HepG2 (cell line): ENCODE data around the gene TUBG1. TPM values are rescaled to one million over a fixed set of nuclear protein-coding genes. Genes with fewer than 3 reads are reported as not detected.

ENCODE experiments used
- ATAC-seq: fragments of 200-7000 bp; cut with Tn5 transposase; 3 replicates; pipeline ENCODE4 v1.9.1; 2020; ENCODE audit warnings: mild to moderate bottlenecking, moderate library complexity
- BruUV-seq: library from RNA; stranded (reverse); fragments of 400-500 nt; replicated peaks from 2 replicates; lab custom pipeline; 2021; lab: Mats Ljungman, UMichigan
- CTCF ChIA-PET: fragments of 300-600 bp; formaldehyde crosslinking; extraction: SDS; loops from one replicate; lab custom pipeline; 2021; ENCODE audit warnings: low total read pairs, inconsistent platforms, low intra/inter-chr PET ratio; lab: Yijun Ruan, JAX
- POLR2A ChIA-PET: fragments of 350-600 bp; sonication (Branson Sonifier 250); formaldehyde crosslinking; loops from one replicate; lab custom pipeline; 2020; ENCODE audit warnings: antibody characterized with exemption, inconsistent platforms; lab: Yijun Ruan, JAX
- DNase-seq: peaks from one replicate; pipeline ENCODE4 v3.0.0-alpha.2; 2015; ENCODE audit warnings: low spot score
- FAIRE-seq: peaks from 3 replicates; lab custom pipeline; 2011; peaks lifted over from hg19 to GRCh38; lab: Jason Lieb, UNC
- H2AFZ ChIP-seq: one replicate; pipeline ENCODE4 v1.6.1; 2011; ENCODE audit warnings: low read length, inconsistent platforms
- H3K27ac ChIP-seq: fragments of 300-600 bp; 3 replicates; pipeline ENCODE4 v1.8.0; 2011; ENCODE audit warnings: mixed run types, mild to moderate bottlenecking, mixed read lengths, low read length, inconsistent platforms; ENCODE audit not compliant: insufficient read depth; ENCODE audit errors: extremely low read length
- H3K27me3 ChIP-seq, 2 experiments: fragments of 200-600 bp in 1 of 2; 2 replicates in 1 of 2; 3 replicates in 1 of 2; pipeline versions ENCODE4 v1.6.0 to v1.8.0; 2011; ENCODE audit warnings: low read length in 2 of 2, mild to moderate bottlenecking in 2 of 2, moderate library complexity in 2 of 2, inconsistent platforms in 1 of 2; ENCODE audit not compliant: insufficient read depth in 2 of 2, control insufficient read depth in 1 of 2
- H3K36me3 ChIP-seq, 2 experiments: fragments of 200-600 bp in 1 of 2; replicated peaks in 1 of 2; 2 replicates in 1 of 2; 3 replicates in 1 of 2; pipeline versions ENCODE4 v1.5.1 to v1.8.0; 2011; ENCODE audit warnings: low read length in 2 of 2, inconsistent platforms in 1 of 2; ENCODE audit not compliant: insufficient read depth in 2 of 2, control insufficient read depth in 1 of 2
- H3K4me1 ChIP-seq: 2 replicates; pipeline ENCODE4 v1.5.1; 2012; ENCODE audit warnings: low read length, inconsistent platforms; ENCODE audit not compliant: insufficient read depth
- H3K4me2 ChIP-seq: 2 replicates; pipeline ENCODE4 v1.6.0; 2011; ENCODE audit warnings: low read depth, low read length, inconsistent platforms
- H3K4me3 ChIP-seq, 3 experiments: fragments of 200-600 bp in 1 of 3; sonication (generic), shearing (Covaris generic) in 1 of 3; replicated peaks in 1 of 3; 2 replicates each; pipeline ENCODE4 v1.5.1; 2011 to 2016; ENCODE audit warnings: low read length in 3 of 3, inconsistent platforms in 2 of 3, low read depth in 2 of 3, mild to moderate bottlenecking in 2 of 3, control low read depth in 1 of 3, mixed read lengths in 1 of 3; ENCODE audit not compliant: insufficient read depth in 1 of 3
- H3K79me2 ChIP-seq: one replicate; pipeline ENCODE4 v1.6.1; 2011; ENCODE audit warnings: low read length, inconsistent platforms; ENCODE audit not compliant: insufficient read depth
- H3K9ac ChIP-seq: 2 replicates; pipeline ENCODE4 v1.6.0; 2011; ENCODE audit warnings: mild to moderate bottlenecking, low read depth, low read length, inconsistent platforms; ENCODE audit not compliant: insufficient read depth
- H3K9me3 ChIP-seq: 2 replicates; pipeline ENCODE4 v1.5.1; 2012; ENCODE audit warnings: mild to moderate bottlenecking, low read length
- H4K20me1 ChIP-seq: 2 replicates; pipeline ENCODE4 v1.6.0; 2011; ENCODE audit warnings: inconsistent platforms, mild to moderate bottlenecking, low read length, moderate library complexity; ENCODE audit not compliant: insufficient read depth
- BHLHE40 ChIP-seq: IDR thresholded peaks from 2 replicates; pipeline ENCODE4 v1.6.1; 2011; ENCODE audit warnings: low read length, improper control_type of control experiment
- GATA4 ChIP-seq: sonication (generic); IDR thresholded peaks from 2 replicates; pipeline ENCODE4 v1.6.1; 2016; ENCODE audit warnings: antibody characterized with exemption, low read depth, borderline replicate concordance
- MXD3 ChIP-seq: IDR thresholded peaks from 2 replicates; pipeline ENCODE4 v1.6.1; 2016; ENCODE audit warnings: mild to moderate bottlenecking, missing biosample characterization, missing genetic modification reagents
- PHF20 ChIP-seq: sonication (generic); formaldehyde crosslinking; IDR thresholded peaks from 2 replicates; pipeline ENCODE4 v1.5.0; 2020; ENCODE audit warnings: mild to moderate bottlenecking, missing genetic modification reagents
- PHF5A ChIP-seq: IDR thresholded peaks from one replicate; pipeline ENCODE4 v1.6.1; 2018; ENCODE audit warnings: low read depth, missing genetic modification reagents; ENCODE audit not compliant: unreplicated experiment
- RBM22 ChIP-seq: fragments of 200-400 bp; formaldehyde crosslinking; optimal IDR thresholded peaks from 2 replicates; pipeline ENCODE3; 2017; ENCODE audit warnings: mild to moderate bottlenecking, low read length, moderate library complexity
- RBM39 ChIP-seq: fragments of 200-400 bp; formaldehyde crosslinking; IDR thresholded peaks from one replicate; pipeline ENCODE4 v1.6.1; 2018; ENCODE audit warnings: antibody characterized with exemption, mild to moderate bottlenecking, low read depth, low read length; ENCODE audit not compliant: poor library complexity, severe bottlenecking
- STAT5B ChIP-seq: sonication (generic); formaldehyde crosslinking; IDR thresholded peaks from 2 replicates; pipeline ENCODE4 v1.4.0; 2020; ENCODE audit warnings: missing genetic modification reagents
- SYNCRIP ChIP-seq: fragments of 200-400 bp; formaldehyde crosslinking; IDR thresholded peaks from 2 replicates; pipeline ENCODE4 v1.6.1; 2018; ENCODE audit warnings: mild to moderate bottlenecking, low read depth, low read length; ENCODE audit not compliant: insufficient read depth
- XRCC5 ChIP-seq: fragments of 200-400 bp; formaldehyde crosslinking; optimal IDR thresholded peaks from 2 replicates; pipeline ENCODE3; 2017; ENCODE audit warnings: mild to moderate bottlenecking, low read length
- ZBTB7B ChIP-seq: sonication (generic); formaldehyde crosslinking; IDR thresholded peaks from 2 replicates; pipeline ENCODE4 v1.4.0; 2020; ENCODE audit warnings: missing genetic modification reagents
- ZNF713 ChIP-seq: sonication (generic); formaldehyde crosslinking; IDR thresholded peaks from 2 replicates; pipeline ENCODE4 v1.4.0; 2020; ENCODE audit warnings: mild to moderate bottlenecking, missing genetic modification reagents
- ZNF781 ChIP-seq: sonication (generic); formaldehyde crosslinking; IDR thresholded peaks from 2 replicates; pipeline ENCODE4 v1.5.1; 2020; ENCODE audit warnings: borderline replicate concordance, mild to moderate bottlenecking, missing genetic modification reagents; ENCODE audit errors: not compliant biosample characterization
- ZNF83 ChIP-seq: sonication (generic); formaldehyde crosslinking; IDR thresholded peaks from 2 replicates; pipeline ENCODE4 v1.4.0; 2020; ENCODE audit warnings: missing genetic modification reagents, mild to moderate bottlenecking, borderline replicate concordance
- WGBS: methylation state at CpG from one replicate; pipeline ENCODE4 v1.1.6; 2017; ENCODE audit warnings: low lambda C conversion rate; 5-methylcytosine and 5-hydroxymethylcytosine counted together
- in situ Hi-C: cut with HindIII; loops from 2 replicates; pipeline ENCODE4 v1.10.0; 2017; ENCODE audit warnings: low pct_unique_long_range_greater_than_20kb; ENCODE audit not compliant: extremely low pct_ligation_motif_present
- intact Hi-C: fragments of 100-400 bp; cut with micrococcal nuclease; formaldehyde crosslinking; loops from one replicate; pipeline ENCODE4 v1.10.0; 2022; ENCODE audit not compliant: unreplicated experiment
- polyA plus RNA-seq, 8 experiments: library from polyadenylated mRNA; depleted of rRNA in 3 of 8; stranded (reverse) in 7 of 8; unstranded in 1 of 8; fragments of >200 nt; fragmentation: Illumina TruSeq in 4 of 8; extraction: Trizol in 4 of 8; gene quantifications; 2 replicates each; pipeline versions ENCODE4 v1.2.1 to v1.2.3, GENCODE V29; 2011 to 2016; ENCODE audit warnings: low read depth in 4 of 8, missing spikeins in 1 of 8, mixed read lengths in 1 of 8; ENCODE audit not compliant: insufficient read depth in 1 of 8
- total RNA-seq, 5 experiments: library from RNA; depleted of rRNA; stranded (reverse); fragments of >200 nt; fragmentation: Illumina TruSeq; extraction: Trizol; gene quantifications; 2 replicates each; pipeline ENCODE4 v1.2.3, GENCODE V29; 2016; ENCODE audit warnings: low read depth in 1 of 5
- TF ChIP-seq, protein P1 (sequence below): sonication (generic); formaldehyde crosslinking; IDR thresholded peaks from 2 replicates; pipeline ENCODE4 v1.8.1; 2023; ENCODE audit warnings: mild to moderate bottlenecking, missing genetic modification reagents
- TF ChIP-seq, protein P2 (sequence below): sonication (generic); formaldehyde crosslinking; IDR thresholded peaks from 2 replicates; pipeline ENCODE4 v1.5.0; 2020; ENCODE audit warnings: mild to moderate bottlenecking, missing genetic modification reagents
- TF ChIP-seq, protein P3 (sequence below): sonication (generic); formaldehyde crosslinking; IDR thresholded peaks from 2 replicates; pipeline ENCODE4 v1.5.1; 2020; ENCODE audit warnings: missing genetic modification reagents, mild to moderate bottlenecking, borderline replicate concordance

Gene TUBG1
- total and polyA plus RNA-seq, 2 of the 13 experiments (the other 11 are each of a cell fraction or from before 2014, with no cell fraction given): 74.1 to 137 TPM

- WGBS: 97% methylated on average over 3 of the region's 3 CpGs
- no peak overlapping the region for H3K27ac ChIP-seq
- TF ChIP-seq MXD3 (CRISPR knock-in tag) (no peak), SYNCRIP (no peak), BHLHE40 (no peak), STAT5B (CRISPR knock-in tag) (no peak), PHF20 (CRISPR knock-in tag) (no peak), XRCC5 (no peak), ZNF713 (CRISPR knock-in tag) (no peak), PHF5A (CRISPR knock-in tag) (no peak), ZNF83 (no peak), ZNF781 (CRISPR knock-in tag) (no peak), RBM39 (no peak), GATA4 (no peak), ZBTB7B (CRISPR knock-in tag) (no peak), RBM22 (no peak)
- TF ChIP-seq, protein P1, sequence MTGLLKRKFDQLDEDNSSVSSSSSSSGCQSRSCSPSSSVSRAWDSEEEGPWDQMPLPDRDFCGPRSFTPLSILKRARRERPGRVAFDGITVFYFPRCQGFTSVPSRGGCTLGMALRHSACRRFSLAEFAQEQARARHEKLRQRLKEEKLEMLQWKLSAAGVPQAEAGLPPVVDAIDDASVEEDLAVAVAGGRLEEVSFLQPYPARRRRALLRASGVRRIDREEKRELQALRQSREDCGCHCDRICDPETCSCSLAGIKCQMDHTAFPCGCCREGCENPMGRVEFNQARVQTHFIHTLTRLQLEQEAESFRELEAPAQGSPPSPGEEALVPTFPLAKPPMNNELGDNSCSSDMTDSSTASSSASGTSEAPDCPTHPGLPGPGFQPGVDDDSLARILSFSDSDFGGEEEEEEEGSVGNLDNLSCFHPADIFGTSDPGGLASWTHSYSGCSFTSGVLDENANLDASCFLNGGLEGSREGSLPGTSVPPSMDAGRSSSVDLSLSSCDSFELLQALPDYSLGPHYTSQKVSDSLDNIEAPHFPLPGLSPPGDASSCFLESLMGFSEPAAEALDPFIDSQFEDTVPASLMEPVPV (CRISPR knock-in tag): no peak
- TF ChIP-seq, protein P2, sequence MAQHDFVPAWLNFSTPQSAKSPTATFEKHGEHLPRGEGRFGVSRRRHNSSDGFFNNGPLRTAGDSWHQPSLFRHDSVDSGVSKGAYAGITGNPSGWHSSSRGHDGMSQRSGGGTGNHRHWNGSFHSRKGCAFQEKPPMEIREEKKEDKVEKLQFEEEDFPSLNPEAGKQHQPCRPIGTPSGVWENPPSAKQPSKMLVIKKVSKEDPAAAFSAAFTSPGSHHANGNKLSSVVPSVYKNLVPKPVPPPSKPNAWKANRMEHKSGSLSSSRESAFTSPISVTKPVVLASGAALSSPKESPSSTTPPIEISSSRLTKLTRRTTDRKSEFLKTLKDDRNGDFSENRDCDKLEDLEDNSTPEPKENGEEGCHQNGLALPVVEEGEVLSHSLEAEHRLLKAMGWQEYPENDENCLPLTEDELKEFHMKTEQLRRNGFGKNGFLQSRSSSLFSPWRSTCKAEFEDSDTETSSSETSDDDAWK (CRISPR knock-in tag): no peak
- TF ChIP-seq, protein P3, sequence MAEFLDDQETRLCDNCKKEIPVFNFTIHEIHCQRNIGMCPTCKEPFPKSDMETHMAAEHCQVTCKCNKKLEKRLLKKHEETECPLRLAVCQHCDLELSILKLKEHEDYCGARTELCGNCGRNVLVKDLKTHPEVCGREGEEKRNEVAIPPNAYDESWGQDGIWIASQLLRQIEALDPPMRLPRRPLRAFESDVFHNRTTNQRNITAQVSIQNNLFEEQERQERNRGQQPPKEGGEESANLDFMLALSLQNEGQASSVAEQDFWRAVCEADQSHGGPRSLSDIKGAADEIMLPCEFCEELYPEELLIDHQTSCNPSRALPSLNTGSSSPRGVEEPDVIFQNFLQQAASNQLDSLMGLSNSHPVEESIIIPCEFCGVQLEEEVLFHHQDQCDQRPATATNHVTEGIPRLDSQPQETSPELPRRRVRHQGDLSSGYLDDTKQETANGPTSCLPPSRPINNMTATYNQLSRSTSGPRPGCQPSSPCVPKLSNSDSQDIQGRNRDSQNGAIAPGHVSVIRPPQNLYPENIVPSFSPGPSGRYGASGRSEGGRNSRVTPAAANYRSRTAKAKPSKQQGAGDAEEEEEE: no peak
- no peak overlapping the region for H3K4me2 ChIP-seq
- no peak for FAIRE-seq
- POLR2A ChIA-PET: interaction anchor here (1.4 kb wide), 1 partner anchor 13 kb away, joined by 5 read pairs; the partner anchor contains the start of genes RETREG3 and TUBG1
- BruUV-seq: no TSS peak
- H3K9ac ChIP-seq: no peak overlapping the region
- peaks cover 6 to 20% of the 10 kb centered on the region in 2 experiments for H3K36me3 ChIP-seq
- CTCF ChIA-PET: interaction anchor here (0.6 kb wide), 1 partner anchor 165 kb away, joined by 3 read pairs; no protein-coding TSS in a partner anchor
- in situ Hi-C loops: no loop called here
- intact Hi-C loops: no loop called here
- H3K4me1 ChIP-seq: no peaks in the 10 kb centered on the region
- no peak overlapping the region for H3K4me3 ChIP-seq
- no peak overlapping the region for H2AFZ ChIP-seq
- H4K20me1 ChIP-seq: peaks cover 6% of the 10 kb centered on the region; the same call in 1 of the 2 replicates
- DNase-seq: no peak
- no peaks in the 10 kb centered on the region for H3K27me3 ChIP-seq
- no peaks in the 10 kb centered on the region for H3K9me3 ChIP-seq
- no peak for ATAC-seq
- H3K79me2 ChIP-seq: peaks cover 21% of the 10 kb centered on the region
Measured at GRCh38 chr17:42596386-42596785, 13.1 kb upstream of the TUBG1 start.
